WI38 (cell line): Measurements from ENCODE around the gene ACKR3.

Source experiments
- H3K4me3 ChIP-seq: 2 replicates; pipeline ENCODE4 v1.5.1; 2011; ENCODE audit warnings: low read depth, mild to moderate bottlenecking, control low read depth, low read length
- TF ChIP-seq, protein P1 (sequence below): IDR thresholded peaks from 2 replicates; pipeline ENCODE4 v1.5.1; 2012; ENCODE audit warnings: low read depth, mild to moderate bottlenecking, control low read depth, low read length

ACKR3 gene

DNA sequence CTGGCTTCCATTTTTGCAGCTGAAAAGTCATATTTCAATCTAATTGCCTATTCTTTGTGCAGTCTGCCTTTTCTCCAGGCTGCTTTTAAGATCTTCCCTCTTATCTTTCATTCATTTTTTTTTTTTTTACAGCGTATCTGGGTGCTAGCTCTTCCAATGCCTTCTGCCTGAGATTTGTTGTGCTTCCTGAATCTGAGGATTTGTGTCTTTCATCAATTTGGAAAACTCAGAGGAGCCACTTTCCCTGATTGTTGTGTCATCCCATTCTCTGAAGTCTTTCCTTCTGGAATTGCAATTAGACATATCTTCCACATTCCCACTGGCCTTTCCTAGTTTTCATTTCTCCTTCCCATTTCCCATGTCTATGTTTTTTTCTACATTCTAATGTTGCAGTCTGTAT lies 21.9 kb upstream of the ACKR3 start:
- TF ChIP-seq, protein P1, sequence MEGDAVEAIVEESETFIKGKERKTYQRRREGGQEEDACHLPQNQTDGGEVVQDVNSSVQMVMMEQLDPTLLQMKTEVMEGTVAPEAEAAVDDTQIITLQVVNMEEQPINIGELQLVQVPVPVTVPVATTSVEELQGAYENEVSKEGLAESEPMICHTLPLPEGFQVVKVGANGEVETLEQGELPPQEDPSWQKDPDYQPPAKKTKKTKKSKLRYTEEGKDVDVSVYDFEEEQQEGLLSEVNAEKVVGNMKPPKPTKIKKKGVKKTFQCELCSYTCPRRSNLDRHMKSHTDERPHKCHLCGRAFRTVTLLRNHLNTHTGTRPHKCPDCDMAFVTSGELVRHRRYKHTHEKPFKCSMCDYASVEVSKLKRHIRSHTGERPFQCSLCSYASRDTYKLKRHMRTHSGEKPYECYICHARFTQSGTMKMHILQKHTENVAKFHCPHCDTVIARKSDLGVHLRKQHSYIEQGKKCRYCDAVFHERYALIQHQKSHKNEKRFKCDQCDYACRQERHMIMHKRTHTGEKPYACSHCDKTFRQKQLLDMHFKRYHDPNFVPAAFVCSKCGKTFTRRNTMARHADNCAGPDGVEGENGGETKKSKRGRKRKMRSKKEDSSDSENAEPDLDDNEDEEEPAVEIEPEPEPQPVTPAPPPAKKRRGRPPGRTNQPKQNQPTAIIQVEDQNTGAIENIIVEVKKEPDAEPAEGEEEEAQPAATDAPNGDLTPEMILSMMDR: no peak
- H3K4me3 ChIP-seq: no peak overlapping the region

DNA sequence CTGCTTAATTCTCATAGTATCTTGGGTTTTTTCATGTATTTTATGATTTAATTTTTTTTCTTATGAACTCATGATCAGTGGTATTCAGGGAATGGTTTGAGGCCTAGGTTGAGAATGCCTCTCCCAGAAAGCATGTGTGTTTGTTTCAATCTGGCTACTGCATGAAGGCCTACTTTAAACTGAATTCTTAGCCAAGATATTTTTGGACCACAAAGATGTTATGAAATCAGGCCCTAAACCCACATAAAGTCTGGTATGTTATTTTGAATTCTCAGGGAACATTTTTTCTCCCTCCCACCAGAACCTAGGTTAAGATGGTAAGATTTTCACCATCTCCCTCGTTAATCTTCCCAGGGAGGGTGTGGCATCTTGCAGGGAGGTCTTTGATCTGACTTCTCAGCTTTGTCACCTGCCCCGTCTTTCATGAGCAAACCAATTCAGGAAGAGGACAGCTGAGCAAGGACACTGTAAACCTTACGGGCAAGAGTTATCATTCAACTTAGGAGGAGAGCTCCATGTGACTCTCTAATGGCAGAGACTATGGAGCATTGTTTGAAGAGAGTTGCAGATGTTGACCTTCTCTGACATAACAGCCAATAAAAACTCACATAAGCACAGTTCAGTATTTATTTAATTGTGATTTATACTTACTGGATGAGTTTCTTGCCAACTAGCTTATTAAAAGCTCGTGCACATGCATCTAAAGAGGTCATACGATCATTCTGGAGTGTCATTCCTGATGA lies 21.3 kb upstream of the ACKR3 start:
- H3K4me3 ChIP-seq: no peak overlapping the region
- TF ChIP-seq, protein P1: no peak

DNA sequence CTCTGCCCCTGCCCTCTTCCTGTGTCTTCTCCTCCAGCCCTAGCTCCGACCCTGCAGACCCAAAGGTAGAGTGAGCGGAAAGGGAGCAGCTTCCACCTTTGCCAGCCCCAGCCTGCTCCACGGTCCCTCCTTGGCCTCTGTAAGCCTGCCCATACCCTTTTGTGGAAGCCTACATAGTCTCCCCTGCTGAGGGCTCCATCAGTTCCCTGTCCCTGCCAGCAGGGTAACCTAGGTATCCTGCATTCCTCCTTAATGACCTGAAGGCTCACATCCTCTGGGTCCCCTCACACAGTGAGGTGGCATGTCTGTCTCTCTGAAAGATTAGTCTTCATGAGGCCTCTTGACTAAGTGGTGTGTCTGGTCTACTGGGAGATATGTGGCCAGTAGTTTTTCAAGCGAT lies 20.5 kb upstream of the ACKR3 start:
- TF ChIP-seq, protein P1: no peak
- H3K4me3 ChIP-seq: no peak overlapping the region

DNA sequence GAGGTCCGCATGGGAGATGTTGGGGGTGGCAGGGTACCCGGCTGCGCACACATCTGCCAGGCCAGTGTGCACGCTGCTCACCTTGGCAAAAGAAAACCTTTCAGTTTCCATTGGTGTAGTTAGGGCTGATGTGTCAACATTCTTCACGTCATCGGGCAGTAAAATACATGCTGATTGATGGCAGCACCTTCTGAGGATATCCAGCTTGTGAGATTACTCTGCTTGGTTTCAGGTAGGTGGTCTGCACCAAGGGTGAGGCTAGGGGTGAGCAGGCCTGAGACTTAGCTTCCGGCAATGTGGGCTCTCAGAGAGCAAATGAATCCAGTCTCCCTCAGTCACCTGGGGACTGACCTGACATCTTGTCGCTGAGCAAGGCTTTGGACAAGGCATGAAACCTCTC lies 19.3 kb upstream of the ACKR3 start:
- TF ChIP-seq, protein P1: no peak
- H3K4me3 ChIP-seq: no peak overlapping the region

DNA sequence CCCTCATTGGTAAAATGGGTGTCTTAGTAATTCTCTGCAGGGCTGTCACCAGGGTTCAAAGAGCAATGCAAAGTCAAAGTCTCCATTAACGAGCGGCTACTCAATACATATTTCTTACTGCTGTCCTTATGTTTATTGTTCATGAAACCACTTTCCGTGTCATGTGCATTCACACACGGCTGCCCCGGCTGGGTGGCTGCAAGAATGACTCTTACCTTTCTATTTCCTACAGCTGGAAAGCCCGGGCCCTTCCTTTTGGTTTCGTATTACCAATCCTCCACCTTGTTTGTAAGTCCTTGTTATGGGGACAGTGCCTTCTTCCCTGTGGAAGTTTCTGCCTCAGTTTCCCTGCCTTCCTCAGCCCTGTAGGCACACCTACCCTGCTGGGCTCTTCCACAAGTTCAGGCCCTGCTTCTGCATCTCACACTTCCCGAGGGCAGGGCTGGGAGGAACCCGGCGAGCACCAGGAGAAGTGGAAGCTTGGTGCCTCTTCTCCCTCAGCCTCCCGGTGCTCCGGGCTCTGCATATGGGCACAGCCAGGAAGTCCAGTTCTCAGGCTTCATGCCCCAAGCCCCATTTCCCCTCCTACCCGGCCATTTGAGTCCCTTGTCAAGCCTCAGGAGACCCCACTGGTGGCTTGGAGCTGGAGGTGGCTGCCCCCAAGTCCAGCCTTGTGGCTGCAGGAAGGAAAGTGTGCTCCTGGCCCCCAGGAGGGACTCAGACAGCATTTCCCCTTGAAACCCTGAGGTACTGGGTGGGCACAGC lies 18.7 kb upstream of the ACKR3 start:
- H3K4me3 ChIP-seq: no peak overlapping the region
- TF ChIP-seq, protein P1: no peak

DNA sequence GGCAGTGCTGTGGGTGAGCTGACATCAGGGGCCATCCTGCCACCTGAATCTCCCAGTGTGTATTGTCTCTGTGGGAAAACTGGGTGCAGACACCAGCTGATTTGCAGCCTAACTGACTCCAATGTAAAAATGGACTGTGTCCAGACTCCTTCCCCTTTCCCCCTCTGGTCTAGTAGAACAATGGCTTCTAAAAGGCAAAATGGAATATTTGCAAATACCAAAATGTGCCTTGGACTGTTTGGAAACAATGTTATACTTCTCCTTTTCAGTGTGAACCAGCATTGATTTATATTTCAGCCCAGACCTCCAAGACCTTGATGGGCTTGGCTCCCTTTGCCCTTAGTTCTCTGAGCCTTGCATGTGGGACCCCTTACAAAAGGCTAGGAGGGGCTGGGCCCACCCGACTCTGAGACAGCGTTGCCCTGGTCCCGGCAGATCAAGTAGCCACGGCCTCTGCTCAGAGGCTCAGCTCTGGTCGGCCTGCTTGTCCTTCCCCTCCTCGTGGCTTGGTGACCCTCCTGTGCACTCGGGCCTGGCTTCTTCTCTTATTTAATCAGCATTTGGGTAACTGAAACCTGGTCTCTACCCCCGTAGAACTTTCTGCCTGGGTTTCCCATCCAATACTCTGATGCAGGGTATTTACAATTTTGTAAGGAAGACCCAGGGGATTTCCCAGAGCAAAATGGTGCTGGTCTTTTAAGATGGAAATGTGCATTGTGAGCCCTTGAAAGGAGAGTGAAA lies 18.0 kb upstream of the ACKR3 start:
- TF ChIP-seq, protein P1: no peak
- H3K4me3 ChIP-seq: no peak overlapping the region

DNA sequence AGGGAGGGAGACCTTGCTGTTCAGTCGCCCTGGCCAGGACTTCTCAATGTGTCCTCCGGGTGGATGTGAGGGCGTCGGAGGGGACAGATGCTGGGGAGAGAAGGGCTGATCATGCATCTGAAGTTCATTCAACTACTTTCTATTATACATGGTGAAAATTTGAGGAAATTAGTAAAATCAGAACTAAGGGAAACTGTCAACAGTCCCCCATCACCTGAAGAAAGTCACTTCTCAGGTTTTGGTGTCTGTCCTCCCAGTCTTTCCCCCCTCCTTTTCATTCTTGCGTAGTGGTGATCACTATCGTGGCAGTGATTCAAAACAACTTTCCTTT lies 17.4 kb upstream of the ACKR3 start:
- no peak overlapping the region for H3K4me3 ChIP-seq

More for the DNA sequence above, 17.4 kb upstream of the ACKR3 start:
- TF ChIP-seq, protein P1: no peak
